GM23338 (cell line): ENCODE results near the gene ZNF594. TPM values are rescaled to one million over a fixed set of nuclear protein-coding genes. Genes with fewer than 3 reads are reported as not detected.

ENCODE experiments used
- ATAC-seq: fragments of 200-7000 bp; cut with Tn5 transposase; 3 replicates; pipeline ENCODE4 v1.9.1; 2020
- DNase-seq: peaks from one replicate; pipeline ENCODE4 v3.0.0-alpha.2; 2015; ENCODE audit warnings: low spot score
- H2AFZ ChIP-seq: fragments of 200-600 bp; sonication (generic); 2 replicates; pipeline ENCODE4 v1.8.0; 2016; ENCODE audit warnings: antibody characterized with exemption, mild to moderate bottlenecking, moderate library complexity
- H3F3A ChIP-seq: fragments of 200-600 bp; sonication (generic); replicated peaks from 2 replicates; pipeline ENCODE4 v1.8.0; 2017; ENCODE audit warnings: antibody characterized with exemption, mixed run types, low read depth
- H3K27ac ChIP-seq: fragments of 200-600 bp; sonication (generic); 2 replicates; pipeline ENCODE4 v1.6.1; 2016; ENCODE audit warnings: low read depth
- H3K27me3 ChIP-seq: fragments of 200-600 bp; sonication (generic); 2 replicates; pipeline ENCODE4 v1.8.0; 2016; ENCODE audit warnings: mild to moderate bottlenecking, mixed run types, moderate library complexity; ENCODE audit not compliant: insufficient read depth
- H3K36me3 ChIP-seq: fragments of 200-600 bp; sonication (generic); 2 replicates; pipeline ENCODE4 v1.8.0; 2016; ENCODE audit warnings: mild to moderate bottlenecking; ENCODE audit not compliant: insufficient read depth
- H3K4me1 ChIP-seq: fragments of 200-600 bp; sonication (generic); 2 replicates; pipeline ENCODE4 v1.8.0; 2016; ENCODE audit warnings: mild to moderate bottlenecking, moderate library complexity; ENCODE audit not compliant: insufficient read depth
- H3K4me2 ChIP-seq: fragments of 200-600 bp; sonication (generic); 2 replicates; pipeline ENCODE4 v1.7.1; 2017; ENCODE audit warnings: mixed run types
- H3K4me3 ChIP-seq: fragments of 200-600 bp; sonication (generic); 2 replicates; pipeline ENCODE4 v1.6.1; 2016; ENCODE audit warnings: mixed run types
- H3K79me2 ChIP-seq: fragments of 200-600 bp; sonication (generic); replicated peaks from 2 replicates; pipeline ENCODE4 v1.8.0; 2017; ENCODE audit warnings: mild to moderate bottlenecking; ENCODE audit not compliant: insufficient read depth
- H3K9me2 ChIP-seq: fragments of 200-600 bp; sonication (generic); 2 replicates; pipeline ENCODE4 v1.8.0; 2017; ENCODE audit not compliant: insufficient read depth
- H4K20me1 ChIP-seq: fragments of 200-600 bp; sonication (generic); replicated peaks from 2 replicates; pipeline ENCODE4 v1.8.0; 2017; ENCODE audit warnings: mild to moderate bottlenecking; ENCODE audit not compliant: insufficient read depth
- H3K27ac Mint-ChIP-seq: 2 replicates; pipeline ENCODE4 v1.8.0; 2020; ENCODE audit warnings: inconsistent platforms, mild to moderate bottlenecking, moderate library complexity, mixed read lengths
- H3K27me3 Mint-ChIP-seq: 3 replicates; pipeline ENCODE4 v1.8.0; 2022; ENCODE audit warnings: low read depth, mild to moderate bottlenecking, moderate library complexity, mixed read lengths, inconsistent platforms; ENCODE audit not compliant: insufficient read depth, poor library complexity
- H3K36me3 Mint-ChIP-seq: 3 replicates; pipeline ENCODE4 v1.8.0; 2021; ENCODE audit warnings: low read depth, mild to moderate bottlenecking, inconsistent platforms, moderate library complexity, mixed read lengths
- H3K4me1 Mint-ChIP-seq: 3 replicates; pipeline ENCODE4 v1.8.0; 2020; ENCODE audit warnings: mild to moderate bottlenecking, inconsistent platforms, mixed read lengths
- H3K4me3 Mint-ChIP-seq: 3 replicates; pipeline ENCODE4 v1.8.0; 2021; ENCODE audit warnings: moderate library complexity, mild to moderate bottlenecking, inconsistent platforms, mixed read lengths
- H3K9me3 Mint-ChIP-seq: 3 replicates; pipeline ENCODE4 v1.8.0; 2020; ENCODE audit warnings: moderate library complexity, mild to moderate bottlenecking, inconsistent platforms, mixed read lengths
- CREB1 ChIP-seq: fragments of 250-450 bp; sonication (Bioruptor Pico); IDR thresholded peaks from 2 replicates; pipeline ENCODE4 v1.5.0; 2020; ENCODE audit warnings: low read depth, mild to moderate bottlenecking, moderate library complexity
- EZH2phosphoT487 ChIP-seq: fragments of 200-600 bp; sonication (generic); IDR thresholded peaks from one replicate; pipeline ENCODE4 v1.8.1; 2018; ENCODE audit warnings: antibody characterized with exemption; ENCODE audit not compliant: unreplicated experiment
- JUNB ChIP-seq: IDR thresholded peaks from one replicate; pipeline ENCODE4 v1.6.1; 2016; ENCODE audit warnings: antibody characterized with exemption; ENCODE audit not compliant: unreplicated experiment
- NANOG ChIP-seq: IDR thresholded peaks from 2 replicates; pipeline ENCODE4 v1.6.1; 2016; ENCODE audit warnings: antibody characterized with exemption, borderline replicate concordance
- REST ChIP-seq: IDR thresholded peaks from one replicate; pipeline ENCODE4 v1.6.1; 2018; ENCODE audit warnings: antibody characterized with exemption; ENCODE audit not compliant: unreplicated experiment
- STAT1 ChIP-seq: IDR thresholded peaks from one replicate; pipeline ENCODE4 v1.6.1; 2016; ENCODE audit warnings: antibody characterized with exemption; ENCODE audit not compliant: unreplicated experiment
- ZNF114 ChIP-seq: fragments of 250-450 bp; sonication (Bioruptor Pico); IDR thresholded peaks from 2 replicates; pipeline ENCODE4 v1.5.0; 2020; ENCODE audit warnings: mild to moderate bottlenecking, moderate library complexity
- ZNF462 ChIP-seq: fragments of 250-450 bp; sonication (Bioruptor Pico); IDR thresholded peaks from 2 replicates; pipeline ENCODE4 v1.5.0; 2020; ENCODE audit warnings: mild to moderate bottlenecking, moderate library complexity
- polyA plus RNA-seq: library from polyadenylated mRNA; unstranded; fragments of >200 nt; fragmentation: Nextera tagmentation; extraction: Ambion mirVana; gene quantifications from 2 replicates; pipeline ENCODE4 v1.2.1, GENCODE V29; 2016
- total RNA-seq: library from RNA; depleted of rRNA; stranded (reverse); fragments of >200 nt; shearing (Covaris generic); gene quantifications from 2 replicates; pipeline ENCODE4 v1.2.3, GENCODE V29; 2014
- TF ChIP-seq, protein P1 (sequence below), 2 experiments: fragments of 200-600 bp in 1 of 2; sonication (generic) in 1 of 2; conservative IDR thresholded peaks; 2 replicates each; pipeline versions ENCODE4 v1.5.1 to v1.6.1; 2016 to 2017; ENCODE audit warnings: antibody characterized with exemption in 2 of 2, low read depth in 2 of 2, mild to moderate bottlenecking in 2 of 2, moderate library complexity in 1 of 2

ZNF594 gene
- total and polyA plus RNA-seq, 2 experiments from 2014 or later, result 7.0 to 15.6 TPM

- TF ChIP-seq ZNF462 (CRISPR knock-in tag) (no peak), ZNF114 (CRISPR knock-in tag) (no peak)
Measured at GRCh38 chr17:5226940-5227878, 35.5 kb upstream of the ZNF594 start (continued).

DNA sequence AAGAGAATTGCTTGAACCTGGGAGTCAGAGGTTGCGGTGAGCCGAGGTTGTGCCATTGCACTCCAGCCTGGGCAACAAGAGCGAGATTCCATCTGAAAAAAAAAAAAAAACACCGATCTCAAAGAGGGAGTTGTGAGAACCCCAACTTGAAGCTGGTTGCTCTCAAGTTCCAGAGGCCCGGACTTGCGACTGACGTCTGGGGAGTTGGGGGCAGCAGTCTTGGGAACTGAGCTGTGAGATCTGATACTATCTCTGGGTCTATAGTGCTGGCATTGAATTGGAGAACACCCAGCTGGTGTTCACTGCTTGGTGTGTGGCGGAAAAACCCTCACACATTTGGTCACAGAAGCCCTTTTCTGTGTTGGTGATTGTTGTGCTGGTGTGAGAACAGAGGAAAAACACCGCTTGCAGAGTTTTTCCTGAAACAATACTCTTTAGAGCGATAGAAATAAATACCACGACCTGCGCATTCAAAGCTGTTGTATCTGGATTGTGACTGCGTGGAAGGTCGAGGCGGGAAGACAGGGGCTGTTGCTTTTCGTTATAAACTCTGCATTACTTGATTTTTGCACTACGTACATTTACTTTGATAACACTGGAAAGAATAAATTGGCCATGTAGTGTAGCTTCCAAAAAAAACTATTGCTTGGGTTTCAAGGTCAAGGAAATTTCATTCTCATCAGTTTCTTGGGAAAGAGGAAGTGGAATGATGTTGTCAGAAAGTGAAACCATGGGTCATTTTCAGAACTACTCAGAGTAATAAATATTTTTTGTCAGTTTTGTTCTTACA, 34.2 kb upstream of the ZNF594 start:
- Histone ChIP-seq H4K20me1 (no peaks in the 10 kb centered on the region; the same call in 1 of the 2 replicates), H3K4me2 (no peak overlapping the region), H3K9me2 (no peaks in the 10 kb centered on the region), H3K27ac (no peak overlapping the region), H2AFZ (no peak overlapping the region), H3K27me3 (no peaks in the 10 kb centered on the region), H3K4me3 (no peak overlapping the region), H3K79me2 (no peaks in the 10 kb centered on the region), H3K36me3 (no peaks in the 10 kb centered on the region), H3K4me1 (no peaks in the 10 kb centered on the region), H3F3A (no peaks in the 10 kb centered on the region)
- H3K27ac Mint-ChIP-seq, result no peak overlapping the region
- H3K4me1 Mint-ChIP-seq, result no peaks in the 10 kb centered on the region
- no peak overlapping the region for H3K4me3 Mint-ChIP-seq
- no peaks in the 10 kb centered on the region for H3K9me3 Mint-ChIP-seq
- DNase-seq, result no peak
- ATAC-seq, result no peak
- H3K27me3 Mint-ChIP-seq, result peaks cover 5% of the 10 kb centered on the region
- H3K36me3 Mint-ChIP-seq, result peaks cover 5% of the 10 kb centered on the region; the same call in 1 of the 3 replicates
- TF ChIP-seq ZNF114 (CRISPR knock-in tag), result no peak
- no peak for TF ChIP-seq CREB1 (CRISPR knock-in tag)
- no peak for TF ChIP-seq REST
- no peak for TF ChIP-seq STAT1
- TF ChIP-seq JUNB, result no peak
- TF ChIP-seq NANOG, result no peak
- no peak for TF ChIP-seq EZH2phosphoT487
- TF ChIP-seq, protein P1, sequence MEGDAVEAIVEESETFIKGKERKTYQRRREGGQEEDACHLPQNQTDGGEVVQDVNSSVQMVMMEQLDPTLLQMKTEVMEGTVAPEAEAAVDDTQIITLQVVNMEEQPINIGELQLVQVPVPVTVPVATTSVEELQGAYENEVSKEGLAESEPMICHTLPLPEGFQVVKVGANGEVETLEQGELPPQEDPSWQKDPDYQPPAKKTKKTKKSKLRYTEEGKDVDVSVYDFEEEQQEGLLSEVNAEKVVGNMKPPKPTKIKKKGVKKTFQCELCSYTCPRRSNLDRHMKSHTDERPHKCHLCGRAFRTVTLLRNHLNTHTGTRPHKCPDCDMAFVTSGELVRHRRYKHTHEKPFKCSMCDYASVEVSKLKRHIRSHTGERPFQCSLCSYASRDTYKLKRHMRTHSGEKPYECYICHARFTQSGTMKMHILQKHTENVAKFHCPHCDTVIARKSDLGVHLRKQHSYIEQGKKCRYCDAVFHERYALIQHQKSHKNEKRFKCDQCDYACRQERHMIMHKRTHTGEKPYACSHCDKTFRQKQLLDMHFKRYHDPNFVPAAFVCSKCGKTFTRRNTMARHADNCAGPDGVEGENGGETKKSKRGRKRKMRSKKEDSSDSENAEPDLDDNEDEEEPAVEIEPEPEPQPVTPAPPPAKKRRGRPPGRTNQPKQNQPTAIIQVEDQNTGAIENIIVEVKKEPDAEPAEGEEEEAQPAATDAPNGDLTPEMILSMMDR (conservative IDR thresholded peaks at IDR 0.05; ENCODE audit: low read depth in 2 of 2), result no peak
